ENCODE results near the gene DDX47.

- TF ChIP-seq, protein P1, sequence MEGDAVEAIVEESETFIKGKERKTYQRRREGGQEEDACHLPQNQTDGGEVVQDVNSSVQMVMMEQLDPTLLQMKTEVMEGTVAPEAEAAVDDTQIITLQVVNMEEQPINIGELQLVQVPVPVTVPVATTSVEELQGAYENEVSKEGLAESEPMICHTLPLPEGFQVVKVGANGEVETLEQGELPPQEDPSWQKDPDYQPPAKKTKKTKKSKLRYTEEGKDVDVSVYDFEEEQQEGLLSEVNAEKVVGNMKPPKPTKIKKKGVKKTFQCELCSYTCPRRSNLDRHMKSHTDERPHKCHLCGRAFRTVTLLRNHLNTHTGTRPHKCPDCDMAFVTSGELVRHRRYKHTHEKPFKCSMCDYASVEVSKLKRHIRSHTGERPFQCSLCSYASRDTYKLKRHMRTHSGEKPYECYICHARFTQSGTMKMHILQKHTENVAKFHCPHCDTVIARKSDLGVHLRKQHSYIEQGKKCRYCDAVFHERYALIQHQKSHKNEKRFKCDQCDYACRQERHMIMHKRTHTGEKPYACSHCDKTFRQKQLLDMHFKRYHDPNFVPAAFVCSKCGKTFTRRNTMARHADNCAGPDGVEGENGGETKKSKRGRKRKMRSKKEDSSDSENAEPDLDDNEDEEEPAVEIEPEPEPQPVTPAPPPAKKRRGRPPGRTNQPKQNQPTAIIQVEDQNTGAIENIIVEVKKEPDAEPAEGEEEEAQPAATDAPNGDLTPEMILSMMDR (conservative IDR thresholded peaks at IDR 0.05; ENCODE audit: low read length), result no peak
- TF ChIP-seq EZH2phosphoT487 (IDR thresholded peaks at IDR 0.05; ENCODE audit: borderline replicate concordance), result no peak
These were observed 59.8 kb downstream of the DDX47 start for GRCh38 chr12:12872934-12873275.
